ENCODE results near the gene MTRF1.

DNA sequence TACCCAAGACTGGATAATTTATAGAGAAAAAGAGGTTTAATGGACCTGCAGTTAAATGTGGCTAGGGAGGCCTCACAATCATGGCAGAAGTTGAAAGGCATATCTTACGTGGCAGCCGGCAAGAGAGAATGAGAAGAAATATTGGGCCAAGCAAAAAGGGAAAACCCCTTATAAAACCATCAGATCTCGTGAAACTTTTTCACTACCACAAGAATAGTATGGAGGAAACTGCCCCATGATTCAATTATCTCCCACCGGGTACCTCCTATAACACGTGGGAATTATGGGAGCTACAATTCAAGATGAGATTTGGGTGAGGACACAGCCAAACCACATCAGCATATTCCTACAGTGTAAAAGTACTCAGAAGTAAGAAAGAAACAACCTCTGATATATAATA, 64.3 kb downstream of the MTRF1 start:
- TF ChIP-seq, protein P1, sequence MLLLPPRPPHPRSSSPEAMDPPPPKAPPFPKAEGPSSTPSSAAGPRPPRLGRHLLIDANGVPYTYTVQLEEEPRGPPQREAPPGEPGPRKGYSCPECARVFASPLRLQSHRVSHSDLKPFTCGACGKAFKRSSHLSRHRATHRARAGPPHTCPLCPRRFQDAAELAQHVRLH (tag by site-specific recombination; IDR thresholded peaks at IDR 0.05): no peak
- TF ChIP-seq, protein P2, sequence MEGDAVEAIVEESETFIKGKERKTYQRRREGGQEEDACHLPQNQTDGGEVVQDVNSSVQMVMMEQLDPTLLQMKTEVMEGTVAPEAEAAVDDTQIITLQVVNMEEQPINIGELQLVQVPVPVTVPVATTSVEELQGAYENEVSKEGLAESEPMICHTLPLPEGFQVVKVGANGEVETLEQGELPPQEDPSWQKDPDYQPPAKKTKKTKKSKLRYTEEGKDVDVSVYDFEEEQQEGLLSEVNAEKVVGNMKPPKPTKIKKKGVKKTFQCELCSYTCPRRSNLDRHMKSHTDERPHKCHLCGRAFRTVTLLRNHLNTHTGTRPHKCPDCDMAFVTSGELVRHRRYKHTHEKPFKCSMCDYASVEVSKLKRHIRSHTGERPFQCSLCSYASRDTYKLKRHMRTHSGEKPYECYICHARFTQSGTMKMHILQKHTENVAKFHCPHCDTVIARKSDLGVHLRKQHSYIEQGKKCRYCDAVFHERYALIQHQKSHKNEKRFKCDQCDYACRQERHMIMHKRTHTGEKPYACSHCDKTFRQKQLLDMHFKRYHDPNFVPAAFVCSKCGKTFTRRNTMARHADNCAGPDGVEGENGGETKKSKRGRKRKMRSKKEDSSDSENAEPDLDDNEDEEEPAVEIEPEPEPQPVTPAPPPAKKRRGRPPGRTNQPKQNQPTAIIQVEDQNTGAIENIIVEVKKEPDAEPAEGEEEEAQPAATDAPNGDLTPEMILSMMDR (tag by site-specific recombination; IDR thresholded peaks at IDR 0.05): no peak
- TF ChIP-seq ZBTB7A (tag by site-specific recombination; IDR thresholded peaks at IDR 0.05; ENCODE audit: low read depth) (no peak), ZNF791 (tag by site-specific recombination; IDR thresholded peaks at IDR 0.05) (no peak), ZNF140 (tag by site-specific recombination; IDR thresholded peaks at IDR 0.05) (no peak), RBAK (tag by site-specific recombination; IDR thresholded peaks at IDR 0.05) (no peak)
- TF ChIP-seq, protein P3, sequence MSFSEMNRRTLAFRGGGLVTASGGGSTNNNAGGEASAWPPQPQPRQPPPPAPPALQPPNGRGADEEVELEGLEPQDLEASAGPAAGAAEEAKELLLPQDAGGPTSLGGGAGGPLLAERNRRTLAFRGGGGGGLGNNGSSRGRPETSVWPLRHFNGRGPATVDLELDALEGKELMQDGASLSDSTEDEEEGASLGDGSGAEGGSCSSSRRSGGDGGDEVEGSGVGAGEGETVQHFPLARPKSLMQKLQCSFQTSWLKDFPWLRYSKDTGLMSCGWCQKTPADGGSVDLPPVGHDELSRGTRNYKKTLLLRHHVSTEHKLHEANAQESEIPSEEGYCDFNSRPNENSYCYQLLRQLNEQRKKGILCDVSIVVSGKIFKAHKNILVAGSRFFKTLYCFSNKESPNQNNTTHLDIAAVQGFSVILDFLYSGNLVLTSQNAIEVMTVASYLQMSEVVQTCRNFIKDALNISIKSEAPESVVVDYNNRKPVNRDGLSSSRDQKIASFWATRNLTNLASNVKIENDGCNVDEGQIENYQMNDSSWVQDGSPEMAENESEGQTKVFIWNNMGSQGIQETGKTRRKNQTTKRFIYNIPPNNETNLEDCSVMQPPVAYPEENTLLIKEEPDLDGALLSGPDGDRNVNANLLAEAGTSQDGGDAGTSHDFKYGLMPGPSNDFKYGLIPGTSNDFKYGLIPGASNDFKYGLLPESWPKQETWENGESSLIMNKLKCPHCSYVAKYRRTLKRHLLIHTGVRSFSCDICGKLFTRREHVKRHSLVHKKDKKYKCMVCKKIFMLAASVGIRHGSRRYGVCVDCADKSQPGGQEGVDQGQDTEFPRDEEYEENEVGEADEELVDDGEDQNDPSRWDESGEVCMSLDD (tag by site-specific recombination; IDR thresholded peaks at IDR 0.05): no peak
- TF ChIP-seq, protein P4, sequence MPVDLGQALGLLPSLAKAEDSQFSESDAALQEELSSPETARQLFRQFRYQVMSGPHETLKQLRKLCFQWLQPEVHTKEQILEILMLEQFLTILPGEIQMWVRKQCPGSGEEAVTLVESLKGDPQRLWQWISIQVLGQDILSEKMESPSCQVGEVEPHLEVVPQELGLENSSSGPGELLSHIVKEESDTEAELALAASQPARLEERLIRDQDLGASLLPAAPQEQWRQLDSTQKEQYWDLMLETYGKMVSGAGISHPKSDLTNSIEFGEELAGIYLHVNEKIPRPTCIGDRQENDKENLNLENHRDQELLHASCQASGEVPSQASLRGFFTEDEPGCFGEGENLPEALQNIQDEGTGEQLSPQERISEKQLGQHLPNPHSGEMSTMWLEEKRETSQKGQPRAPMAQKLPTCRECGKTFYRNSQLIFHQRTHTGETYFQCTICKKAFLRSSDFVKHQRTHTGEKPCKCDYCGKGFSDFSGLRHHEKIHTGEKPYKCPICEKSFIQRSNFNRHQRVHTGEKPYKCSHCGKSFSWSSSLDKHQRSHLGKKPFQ (tag by site-specific recombination; IDR thresholded peaks at IDR 0.05): no peak
- TF ChIP-seq, protein P5, sequence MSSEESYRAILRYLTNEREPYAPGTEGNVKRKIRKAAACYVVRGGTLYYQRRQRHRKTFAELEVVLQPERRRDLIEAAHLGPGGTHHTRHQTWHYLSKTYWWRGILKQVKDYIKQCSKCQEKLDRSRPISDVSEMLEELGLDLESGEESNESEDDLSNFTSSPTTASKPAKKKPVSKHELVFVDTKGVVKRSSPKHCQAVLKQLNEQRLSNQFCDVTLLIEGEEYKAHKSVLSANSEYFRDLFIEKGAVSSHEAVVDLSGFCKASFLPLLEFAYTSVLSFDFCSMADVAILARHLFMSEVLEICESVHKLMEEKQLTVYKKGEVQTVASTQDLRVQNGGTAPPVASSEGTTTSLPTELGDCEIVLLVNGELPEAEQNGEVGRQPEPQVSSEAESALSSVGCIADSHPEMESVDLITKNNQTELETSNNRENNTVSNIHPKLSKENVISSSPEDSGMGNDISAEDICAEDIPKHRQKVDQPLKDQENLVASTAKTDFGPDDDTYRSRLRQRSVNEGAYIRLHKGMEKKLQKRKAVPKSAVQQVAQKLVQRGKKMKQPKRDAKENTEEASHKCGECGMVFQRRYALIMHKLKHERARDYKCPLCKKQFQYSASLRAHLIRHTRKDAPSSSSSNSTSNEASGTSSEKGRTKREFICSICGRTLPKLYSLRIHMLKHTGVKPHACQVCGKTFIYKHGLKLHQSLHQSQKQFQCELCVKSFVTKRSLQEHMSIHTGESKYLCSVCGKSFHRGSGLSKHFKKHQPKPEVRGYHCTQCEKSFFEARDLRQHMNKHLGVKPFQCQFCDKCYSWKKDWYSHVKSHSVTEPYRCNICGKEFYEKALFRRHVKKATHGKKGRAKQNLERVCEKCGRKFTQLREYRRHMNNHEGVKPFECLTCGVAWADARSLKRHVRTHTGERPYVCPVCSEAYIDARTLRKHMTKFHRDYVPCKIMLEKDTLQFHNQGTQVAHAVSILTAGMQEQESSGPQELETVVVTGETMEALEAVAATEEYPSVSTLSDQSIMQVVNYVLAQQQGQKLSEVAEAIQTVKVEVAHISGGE (tag by site-specific recombination; conservative IDR thresholded peaks at IDR 0.05; ENCODE audit: low read depth): no peak
- TF ChIP-seq, protein P6, sequence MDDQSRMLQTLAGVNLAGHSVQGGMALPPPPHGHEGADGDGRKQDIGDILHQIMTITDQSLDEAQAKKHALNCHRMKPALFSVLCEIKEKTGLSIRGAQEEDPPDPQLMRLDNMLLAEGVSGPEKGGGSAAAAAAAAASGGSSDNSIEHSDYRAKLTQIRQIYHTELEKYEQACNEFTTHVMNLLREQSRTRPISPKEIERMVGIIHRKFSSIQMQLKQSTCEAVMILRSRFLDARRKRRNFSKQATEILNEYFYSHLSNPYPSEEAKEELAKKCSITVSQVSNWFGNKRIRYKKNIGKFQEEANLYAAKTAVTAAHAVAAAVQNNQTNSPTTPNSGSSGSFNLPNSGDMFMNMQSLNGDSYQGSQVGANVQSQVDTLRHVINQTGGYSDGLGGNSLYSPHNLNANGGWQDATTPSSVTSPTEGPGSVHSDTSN (CRISPR knock-in tag; IDR thresholded peaks at IDR 0.05): no peak

Measured in HEK293 (cell line).